Thyroid gland (tissue), 4 donors: ENCODE results near the gene CD300LG. TPM values are rescaled to one million over a fixed set of nuclear protein-coding genes. Genes with fewer than 3 reads are reported as not detected.
A peak's percentile ranks its signal among the peaks of the same experiment; 100 is the strongest.

Source experiments
- DNase-seq, 2 donors: peaks; one replicate each; pipeline ENCODE4 v3.0.0-alpha.2; 2019
- H3K27ac ChIP-seq, 3 donors: fragments of 200-600 bp; sonication (generic); 1 replicate in 2 of 3; 2 replicates in 1 of 3; pipeline ENCODE4 v1.5.1; 2016 to 2019; ENCODE audit warnings: mild to moderate bottlenecking in 1 of 3, moderate library complexity in 1 of 3
- H3K27me3 ChIP-seq: fragments of 200-600 bp; sonication (generic); one replicate; pipeline ENCODE4 v1.5.1; 2019
- H3K36me3 ChIP-seq, 2 donors: fragments of 200-600 bp; sonication (generic); one replicate each; pipeline ENCODE4 v1.5.1; 2016 to 2019
- H3K4me1 ChIP-seq, 2 donors: fragments of 200-600 bp; sonication (generic); one replicate each; pipeline ENCODE4 v1.5.1; 2017 to 2019
- H3K4me3 ChIP-seq, 3 donors: fragments of 200-600 bp; sonication (generic); replicated peaks in 1 of 3; 1 replicate in 2 of 3; 2 replicates in 1 of 3; pipeline ENCODE4 v1.5.1; 2016; ENCODE audit warnings: mild to moderate bottlenecking in 1 of 3
- H3K9me3 ChIP-seq: fragments of 200-600 bp; sonication (generic); one replicate; pipeline ENCODE4 v1.5.1; 2017
- POLR2A ChIP-seq, 2 donors: fragments of 450-650 bp; IDR thresholded peaks; one replicate each; pipeline ENCODE4 v1.6.1; 2017; ENCODE audit warnings: antibody characterized with exemption in 2 of 2, mild to moderate bottlenecking in 2 of 2, moderate library complexity in 1 of 2
- WGBS, 2 donors: methylation state at CpG; one replicate each; pipeline ENCODE4 v1.1.5; 2017; 5-methylcytosine and 5-hydroxymethylcytosine counted together
- intact Hi-C: fragments of 100-400 bp; cut with DNase I; formaldehyde crosslinking; loops from one replicate; pipeline ENCODE4 v1.15.1; 2023
- total RNA-seq, 4 donors: library from RNA; depleted of rRNA; stranded (reverse); fragments of >200 nt; gene quantifications; one replicate each; pipeline ENCODE4 v1.2.3, GENCODE V29; 2016
- TF ChIP-seq, protein P1 (sequence below), 6 experiments: fragments of 200-600 bp in 3 of 6; fragments of 450-650 bp in 3 of 6; sonication (generic) in 3 of 6; IDR thresholded peaks; one replicate each; pipeline ENCODE4 v1.5.1; 2016 to 2019; ENCODE audit warnings: antibody characterized with exemption in 6 of 6, mild to moderate bottlenecking in 2 of 6, inconsistent platforms in 1 of 6, moderate library complexity in 1 of 6

Gene CD300LG
- total RNA-seq, 4 donors from 2014 or later, result 1.5 to 22.5 (median 2.2) TPM

DNA sequence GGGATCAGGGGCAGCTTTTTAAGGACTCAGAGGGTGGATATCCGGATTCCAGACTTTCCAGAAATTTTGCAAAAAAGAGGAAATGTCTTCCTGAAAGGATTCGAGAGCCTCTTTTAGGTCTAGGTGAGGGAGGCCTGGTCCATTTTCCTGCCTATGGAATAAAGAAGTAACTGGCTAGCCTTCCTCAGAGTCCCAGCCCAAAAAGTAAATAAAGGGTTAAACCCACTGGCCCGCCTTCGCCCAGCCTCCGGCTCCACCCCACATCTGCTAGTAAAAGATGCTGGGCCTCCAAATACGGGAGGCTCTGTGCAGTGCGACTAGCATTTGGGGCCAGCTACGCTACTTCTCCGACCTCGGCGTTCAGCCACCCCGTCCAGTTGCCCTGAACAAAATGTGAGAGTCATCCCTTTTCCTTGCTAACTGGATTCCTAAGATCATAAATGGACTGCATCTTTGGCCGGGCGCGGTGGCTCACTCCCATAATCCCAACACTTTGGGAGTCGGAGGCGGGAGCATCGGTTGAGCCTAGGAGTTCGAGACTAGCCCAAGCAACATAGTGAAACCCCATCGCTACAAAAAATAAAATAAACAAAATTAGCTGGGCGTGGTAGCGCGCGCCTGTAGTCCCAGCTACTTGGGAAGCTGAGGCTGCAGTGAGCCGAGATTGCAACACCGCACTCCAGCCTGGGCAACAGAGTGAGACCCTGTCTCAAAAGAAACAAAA, 61.2 kb downstream of the CD300LG start:
- Histone ChIP-seq H3K27me3 (no peaks in the 10 kb centered on the region), H3K27ac (peak overlapping the region in 1 of 3 donors; percentile 55), H3K4me1 (peaks cover 0 to 18% of the 10 kb centered on the region in 2 donors), H3K36me3 (no peaks in the 10 kb centered on the region), H3K4me3 (peak overlapping the region in 1 of 3 donors; percentile 63), H3K9me3 (no peaks in the 10 kb centered on the region)
- DNase-seq, result peak; percentile 51 to 52
- intact Hi-C loops, result loop anchor here (10.0 kb wide), 1 partner anchor 217 kb away; the partner anchor contains the start of gene HDAC5
- WGBS, 2 donors, result 23 to 28% methylated on average over 26 of the region's 26 CpGs
- TF ChIP-seq POLR2A (IDR thresholded peaks at IDR 0.05), result no peak
- TF ChIP-seq, protein P1, sequence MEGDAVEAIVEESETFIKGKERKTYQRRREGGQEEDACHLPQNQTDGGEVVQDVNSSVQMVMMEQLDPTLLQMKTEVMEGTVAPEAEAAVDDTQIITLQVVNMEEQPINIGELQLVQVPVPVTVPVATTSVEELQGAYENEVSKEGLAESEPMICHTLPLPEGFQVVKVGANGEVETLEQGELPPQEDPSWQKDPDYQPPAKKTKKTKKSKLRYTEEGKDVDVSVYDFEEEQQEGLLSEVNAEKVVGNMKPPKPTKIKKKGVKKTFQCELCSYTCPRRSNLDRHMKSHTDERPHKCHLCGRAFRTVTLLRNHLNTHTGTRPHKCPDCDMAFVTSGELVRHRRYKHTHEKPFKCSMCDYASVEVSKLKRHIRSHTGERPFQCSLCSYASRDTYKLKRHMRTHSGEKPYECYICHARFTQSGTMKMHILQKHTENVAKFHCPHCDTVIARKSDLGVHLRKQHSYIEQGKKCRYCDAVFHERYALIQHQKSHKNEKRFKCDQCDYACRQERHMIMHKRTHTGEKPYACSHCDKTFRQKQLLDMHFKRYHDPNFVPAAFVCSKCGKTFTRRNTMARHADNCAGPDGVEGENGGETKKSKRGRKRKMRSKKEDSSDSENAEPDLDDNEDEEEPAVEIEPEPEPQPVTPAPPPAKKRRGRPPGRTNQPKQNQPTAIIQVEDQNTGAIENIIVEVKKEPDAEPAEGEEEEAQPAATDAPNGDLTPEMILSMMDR (IDR thresholded peaks at IDR 0.05), result no peak

DNA sequence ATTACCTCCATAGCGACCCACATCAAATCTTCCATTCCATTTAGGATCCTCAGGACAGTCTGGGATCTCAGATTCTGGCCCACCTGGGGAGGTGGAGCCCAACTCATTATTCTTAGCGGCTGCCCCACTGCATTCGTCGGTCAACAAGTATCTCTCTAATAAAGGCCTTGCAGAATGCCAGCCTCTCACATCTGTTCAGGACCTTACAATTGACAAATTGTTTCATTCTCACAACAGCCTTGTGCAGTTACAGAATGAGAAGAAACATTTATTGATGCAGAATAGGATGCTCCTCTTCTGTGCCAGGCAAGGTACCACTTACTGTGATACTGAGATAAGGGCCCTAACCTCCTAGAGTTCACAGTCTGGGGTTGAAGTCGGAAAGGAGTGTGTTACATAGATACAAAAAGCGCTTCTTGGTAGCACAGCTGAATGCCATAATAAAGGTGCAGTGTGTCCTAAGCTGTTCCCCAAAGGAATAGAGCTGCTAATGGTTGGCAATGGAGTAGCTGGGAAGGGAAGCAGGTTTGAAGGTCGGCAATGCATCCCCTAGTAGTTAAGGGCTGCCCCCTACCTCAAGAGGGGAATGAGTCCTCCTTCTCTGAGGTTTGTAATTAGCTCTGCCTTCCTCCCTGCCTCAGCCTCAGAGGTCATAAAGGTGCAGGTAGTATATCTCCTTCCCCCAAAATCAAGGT, 62.7 kb downstream of the CD300LG start:
- DNase-seq, result no peak
- H3K4me1 ChIP-seq, result peaks cover 0 to 18% of the 10 kb centered on the region in 2 donors
- TF ChIP-seq, protein P1 (IDR thresholded peaks at IDR 0.05), result no peak
- no peak for TF ChIP-seq POLR2A (IDR thresholded peaks at IDR 0.05)
- WGBS, 2 donors, result 67 to 70% methylated on average over 7 of the region's 7 CpGs
- H3K9me3 ChIP-seq, result no peaks in the 10 kb centered on the region
- H3K36me3 ChIP-seq, result no peaks in the 10 kb centered on the region
- intact Hi-C loops, result loop anchor here (10.0 kb wide), 1 partner anchor 215 kb away; the partner anchor contains the start of gene HDAC5
- no peak overlapping the region for H3K4me3 ChIP-seq
- H3K27me3 ChIP-seq, result no peaks in the 10 kb centered on the region
- no peak overlapping the region for H3K27ac ChIP-seq

DNA sequence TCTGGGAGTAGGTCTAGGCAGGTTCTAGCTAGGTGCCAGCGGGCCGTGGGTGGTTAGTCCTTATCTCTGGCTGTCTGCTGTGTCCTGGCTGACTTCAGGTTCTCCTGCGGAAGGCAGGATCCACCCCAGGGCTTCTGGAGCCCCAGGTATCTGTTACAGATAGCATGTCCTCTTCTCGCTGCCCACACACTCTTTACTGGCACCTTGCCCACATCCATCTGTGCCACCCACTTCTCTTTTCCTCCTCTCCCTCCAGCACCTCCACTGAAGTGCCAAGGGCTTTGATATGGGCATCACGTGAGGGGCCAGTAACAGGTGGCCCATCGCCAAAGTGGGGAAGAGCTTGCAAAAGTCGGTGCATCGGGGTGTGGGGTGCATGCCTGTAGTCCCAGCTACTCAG, 64.9 kb downstream of the CD300LG start:
- Histone ChIP-seq H3K27ac (no peak overlapping the region), H3K27me3 (no peaks in the 10 kb centered on the region), H3K4me1 (peaks cover 0 to 6% of the 10 kb centered on the region in 2 donors), H3K4me3 (no peak overlapping the region), H3K36me3 (no peaks in the 10 kb centered on the region), H3K9me3 (no peaks in the 10 kb centered on the region)
- DNase-seq, result peak; percentile 31 to 50
- 39 to 40% methylated on average over 7 to 8 of the region's 8 CpGs for whole genome bisulfite sequencing, 2 donors
- intact Hi-C loops, result no loop called here
- TF ChIP-seq, protein P1 (IDR thresholded peaks at IDR 0.05), result no peak
- TF ChIP-seq POLR2A (IDR thresholded peaks at IDR 0.05), result no peak

DNA sequence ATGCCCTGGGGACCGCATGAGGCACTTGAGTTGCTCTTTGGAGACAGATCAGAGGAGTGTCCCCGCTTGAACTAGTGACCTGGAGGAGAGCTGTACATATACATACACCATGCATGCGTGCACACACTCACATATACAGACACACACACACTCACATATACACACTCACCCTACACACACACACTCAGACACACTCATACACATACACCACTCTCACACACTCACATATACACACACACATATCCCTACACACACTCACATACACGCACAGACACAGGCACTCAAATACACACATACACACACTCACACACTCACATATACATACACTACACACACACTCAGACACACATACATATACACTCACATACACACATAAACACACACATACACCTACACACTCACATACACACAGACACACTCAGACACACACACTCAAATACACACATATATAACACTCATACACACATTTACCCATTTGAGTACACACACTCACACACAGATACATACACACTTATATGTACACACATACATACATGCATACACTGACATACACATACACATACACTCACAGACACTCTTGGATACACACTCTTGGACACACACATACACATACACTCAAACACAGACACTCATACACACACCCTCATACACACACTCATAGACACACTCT, 65.8 kb downstream of the CD300LG start:
- no peaks in the 10 kb centered on the region for H3K27me3 ChIP-seq
- WGBS, 2 donors, result 30 to 35% methylated on average over 4 of the region's 4 CpGs
- TF ChIP-seq POLR2A (IDR thresholded peaks at IDR 0.05), result no peak
- TF ChIP-seq, protein P1 (IDR thresholded peaks at IDR 0.05), result no peak
- H3K4me1 ChIP-seq, result peaks cover 5 to 12% of the 10 kb centered on the region in 2 donors
- no peaks in the 10 kb centered on the region for H3K36me3 ChIP-seq
- H3K27ac ChIP-seq, result no peak overlapping the region
- intact Hi-C loops, result no loop called here
- no peak for DNase-seq
- H3K4me3 ChIP-seq, result no peak overlapping the region
- H3K9me3 ChIP-seq, result no peaks in the 10 kb centered on the region

Other genes starting within 250 kb of the CD300LG start
- gene MEOX1, start 185.3 kb upstream of the CD300LG start, total RNA-seq, result 1 to 10 TPM in 3 of 4 donors, not detected in 1; 1.1 to 1.9 (median 1.4) TPM
- gene SOST, start 88.4 kb upstream of the CD300LG start, total RNA-seq, result not detected
- 10 to 100 TPM; 67.7 to 98.5 (median 72.0) TPM for gene DUSP3, start 68.2 kb upstream of the CD300LG start, total RNA-seq
- gene CFAP97D1, start 66.7 kb upstream of the CD300LG start, total RNA-seq, result under 1 TPM in 1 of 4 donors, not detected in 3; 0.13 TPM
- gene MPP3, start 14.0 kb upstream of the CD300LG start, total RNA-seq, result 10 to 100 TPM in 3 of 4 donors, 1 to 10 TPM in 1; 7.1 to 20.5 (median 15.4) TPM
- 10 to 100 TPM in 1 of 4 donors, 1 to 10 TPM in 3; 6.5 to 30.8 (median 9.0) TPM for gene MPP2, start 60.4 kb downstream of the CD300LG start, total RNA-seq
- gene PPY, start 95.3 kb downstream of the CD300LG start, total RNA-seq, result not detected
- 1 to 10 TPM in 1 of 4 donors, not detected in 3; 2.2 TPM for gene PYY, start 106.8 kb downstream of the CD300LG start, total RNA-seq
- gene NAGS, start 157.4 kb downstream of the CD300LG start, total RNA-seq, result 10 to 100 TPM; 11.9 to 19.2 (median 14.5) TPM
- 10 to 100 TPM; 33.6 to 56.9 (median 45.0) TPM for gene TMEM101, start 167.8 kb downstream of the CD300LG start, total RNA-seq
- gene LSM12, start 219.5 kb downstream of the CD300LG start, total RNA-seq, result 10 to 100 TPM; 41.3 to 47.2 (median 43.8) TPM
- gene G6PC3, start 223.6 kb downstream of the CD300LG start, total RNA-seq, result 100 to 1,000 TPM in 2 of 4 donors, 10 to 100 TPM in 2; 41.4 to 104 (median 80.8) TPM